KMS-11 (cell line): ENCODE data around the gene MAN2A2.

Source experiments
- H2AFZ ChIP-seq: fragments of 200-600 bp; sonication (generic); 2 replicates; pipeline ENCODE4 v1.6.1; 2016; ENCODE audit warnings: antibody characterized with exemption, mixed run types, low read depth
- H3K27ac ChIP-seq: fragments of 200-600 bp; sonication (generic); 2 replicates; pipeline ENCODE4 v1.6.1; 2016; ENCODE audit warnings: mild to moderate bottlenecking, mixed run types
- H3K27me3 ChIP-seq: fragments of 200-600 bp; sonication (generic); 2 replicates; pipeline ENCODE4 v1.6.1; 2017; ENCODE audit warnings: mild to moderate bottlenecking, low read depth, mixed run types, moderate library complexity; ENCODE audit not compliant: insufficient read depth
- H3K36me3 ChIP-seq: fragments of 200-600 bp; sonication (generic); 2 replicates; pipeline ENCODE4 v1.6.1; 2017; ENCODE audit warnings: mild to moderate bottlenecking, mixed run types; ENCODE audit not compliant: insufficient read depth
- H3K4me1 ChIP-seq: fragments of 200-600 bp; sonication (generic); 2 replicates; pipeline ENCODE4 v1.6.1; 2016; ENCODE audit warnings: mild to moderate bottlenecking, low read depth, mixed run types; ENCODE audit not compliant: poor library complexity, severe bottlenecking
- H3K4me2 ChIP-seq: fragments of 200-600 bp; sonication (generic); 2 replicates; pipeline ENCODE4 v1.7.0; 2016; ENCODE audit warnings: mild to moderate bottlenecking, mixed run types
- H3K4me3 ChIP-seq: fragments of 200-600 bp; sonication (generic); IDR thresholded peaks from 2 replicates; pipeline ENCODE4 v1.6.1; 2017; ENCODE audit warnings: low read depth, low read length, mixed read lengths; ENCODE audit not compliant: insufficient read depth
- H3K79me2 ChIP-seq: fragments of 200-600 bp; sonication (generic); 2 replicates; pipeline ENCODE4 v1.6.1; 2016; ENCODE audit warnings: low read depth, mixed run types; ENCODE audit not compliant: insufficient read depth
- H3K9ac ChIP-seq: fragments of 200-600 bp; sonication (generic); 2 replicates; pipeline ENCODE4 v1.6.1; 2016; ENCODE audit warnings: mild to moderate bottlenecking, mixed run types
- H4K20me1 ChIP-seq: fragments of 200-600 bp; sonication (generic); 2 replicates; pipeline ENCODE4 v1.6.1; 2016; ENCODE audit warnings: mild to moderate bottlenecking, mixed run types; ENCODE audit not compliant: insufficient read depth
- TF ChIP-seq, protein P1 (sequence below): fragments of 200-600 bp; sonication (generic); conservative IDR thresholded peaks from 2 replicates; pipeline ENCODE4 v1.6.1; 2017; ENCODE audit warnings: low read depth, mild to moderate bottlenecking, antibody characterized with exemption, low read length, moderate library complexity, mixed read lengths

The MAN2A2 gene

DNA sequence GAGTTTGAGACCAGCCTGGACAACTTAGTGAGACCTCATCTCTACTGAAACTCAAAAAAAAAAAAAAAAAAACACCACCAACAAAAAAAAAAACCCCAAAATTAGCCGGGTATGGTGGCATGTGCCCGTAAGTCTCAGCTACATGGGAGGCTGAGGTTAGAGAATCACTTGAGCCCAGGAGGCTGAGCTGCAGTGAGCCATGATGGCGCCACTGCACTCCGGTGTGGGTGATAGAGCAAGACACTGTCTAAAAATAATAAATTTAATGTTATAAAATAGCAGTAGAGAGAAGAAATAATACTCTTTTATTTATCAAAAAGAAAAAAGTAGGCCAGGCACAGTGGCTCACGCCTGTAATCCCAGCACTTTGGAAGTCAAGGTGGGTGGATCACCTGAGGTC, 69.0 kb downstream of the MAN2A2 start:
- H3K4me2 ChIP-seq, result no peak overlapping the region
- no peak overlapping the region for H3K9ac ChIP-seq
- no peak overlapping the region for H2AFZ ChIP-seq
- TF ChIP-seq, protein P1, sequence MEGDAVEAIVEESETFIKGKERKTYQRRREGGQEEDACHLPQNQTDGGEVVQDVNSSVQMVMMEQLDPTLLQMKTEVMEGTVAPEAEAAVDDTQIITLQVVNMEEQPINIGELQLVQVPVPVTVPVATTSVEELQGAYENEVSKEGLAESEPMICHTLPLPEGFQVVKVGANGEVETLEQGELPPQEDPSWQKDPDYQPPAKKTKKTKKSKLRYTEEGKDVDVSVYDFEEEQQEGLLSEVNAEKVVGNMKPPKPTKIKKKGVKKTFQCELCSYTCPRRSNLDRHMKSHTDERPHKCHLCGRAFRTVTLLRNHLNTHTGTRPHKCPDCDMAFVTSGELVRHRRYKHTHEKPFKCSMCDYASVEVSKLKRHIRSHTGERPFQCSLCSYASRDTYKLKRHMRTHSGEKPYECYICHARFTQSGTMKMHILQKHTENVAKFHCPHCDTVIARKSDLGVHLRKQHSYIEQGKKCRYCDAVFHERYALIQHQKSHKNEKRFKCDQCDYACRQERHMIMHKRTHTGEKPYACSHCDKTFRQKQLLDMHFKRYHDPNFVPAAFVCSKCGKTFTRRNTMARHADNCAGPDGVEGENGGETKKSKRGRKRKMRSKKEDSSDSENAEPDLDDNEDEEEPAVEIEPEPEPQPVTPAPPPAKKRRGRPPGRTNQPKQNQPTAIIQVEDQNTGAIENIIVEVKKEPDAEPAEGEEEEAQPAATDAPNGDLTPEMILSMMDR, result no peak
- H4K20me1 ChIP-seq, result no peaks in the 10 kb centered on the region
- no peaks in the 10 kb centered on the region for H3K27me3 ChIP-seq
- H3K4me3 ChIP-seq, result no peak overlapping the region
- no peaks in the 10 kb centered on the region for H3K79me2 ChIP-seq
- no peaks in the 10 kb centered on the region for H3K4me1 ChIP-seq
- peaks cover 12% of the 10 kb centered on the region; the same call in 1 of the 2 replicates for H3K36me3 ChIP-seq
- H3K27ac ChIP-seq, result no peak overlapping the region
